Lung (tissue), 12 donors: ENCODE measurements around the gene ITPR1. TPM values are rescaled to one million over a fixed set of nuclear protein-coding genes. Genes with fewer than 3 reads are reported as not detected.

ENCODE experiments used
- ATAC-seq: fragments of 200-7000 bp; cut with Tn5 transposase; one replicate; pipeline ENCODE4 v1.9.1; 2020; ENCODE audit warnings: moderate number of reproducible peaks; ENCODE audit not compliant: insufficient read depth, low FRiP score
- DNase-seq, 3 donors: peaks; one replicate each; pipeline ENCODE4 v3.0.0-alpha.2; 2013 to 2017
- H3K27ac ChIP-seq, 2 donors: one replicate each; pipeline ENCODE4 v1.5.1; 2013; ENCODE audit warnings: mild to moderate bottlenecking in 2 of 2, moderate library complexity in 2 of 2, control low read depth in 1 of 2, inconsistent platforms in 1 of 2, low read depth in 1 of 2, low read length in 1 of 2
- H3K27me3 ChIP-seq, 3 donors: one replicate each; pipeline ENCODE4 v1.5.1; 2013; ENCODE audit warnings: low read length in 2 of 3; ENCODE audit not compliant: control insufficient read depth in 3 of 3, insufficient read depth in 3 of 3
- H3K36me3 ChIP-seq, 4 donors: one replicate each; pipeline ENCODE4 v1.5.1; 2013; ENCODE audit warnings: low read length in 4 of 4, mild to moderate bottlenecking in 1 of 4, moderate library complexity in 1 of 4; ENCODE audit not compliant: control insufficient read depth in 4 of 4, insufficient read depth in 4 of 4
- H3K4me1 ChIP-seq, 5 donors: one replicate each; pipeline ENCODE4 v1.5.1; 2013; ENCODE audit warnings: low read length in 5 of 5, mild to moderate bottlenecking in 2 of 5, moderate library complexity in 1 of 5; ENCODE audit not compliant: control insufficient read depth in 5 of 5, insufficient read depth in 5 of 5
- H3K4me3 ChIP-seq: one replicate; pipeline ENCODE4 v1.5.1; 2013; ENCODE audit warnings: mild to moderate bottlenecking, control low read depth, moderate library complexity
- H3K9ac ChIP-seq, 2 donors: one replicate each; pipeline ENCODE4 v1.5.1; 2013; ENCODE audit warnings: low read length in 2 of 2, control low read depth in 1 of 2; ENCODE audit not compliant: insufficient read depth in 1 of 2
- H3K9me3 ChIP-seq, 4 donors: one replicate each; pipeline ENCODE4 v1.5.1; 2013; ENCODE audit warnings: low read length in 3 of 4, mild to moderate bottlenecking in 1 of 4, moderate library complexity in 1 of 4; ENCODE audit not compliant: control insufficient read depth in 4 of 4, insufficient read depth in 3 of 4
- CTCF ChIP-seq: IDR thresholded peaks from 2 replicates; pipeline ENCODE4 v1.5.1; 2012; ENCODE audit warnings: mild to moderate bottlenecking; ENCODE audit errors: control extremely low read depth, extremely low read depth
- WGBS, 2 donors: extraction: QIAGEN DNeasy Blood & Tissue Kit; methylation state at CpG; one replicate each; pipeline ENCODE4 v1.1.7; 2013; 5-methylcytosine and 5-hydroxymethylcytosine counted together
- polyA plus RNA-seq, 2 donors: library from polyadenylated mRNA; stranded (reverse); fragments of 200-250 nt; gene quantifications; one replicate each; pipeline ENCODE4 v1.2.1, GENCODE V29; 2013
- total RNA-seq, 2 donors: library from RNA; depleted of rRNA in 1 of 2; stranded (reverse); fragments of >200 nt in 1 of 2; gene quantifications; one replicate each; pipeline ENCODE4 v1.2.1, GENCODE V29; 2014 to 2021
- donor health status: control.
- donor health status: control.
- donor health status: Bipolar disorder and iron deficiency.
- donor health status: healthy.
- donor health status: DM: yes; HTN: yes; CAD: no.

ITPR1 gene
- total and polyA plus RNA-seq, 4 donors = 12.4 to 152 (median 44.1) TPM

DNA sequence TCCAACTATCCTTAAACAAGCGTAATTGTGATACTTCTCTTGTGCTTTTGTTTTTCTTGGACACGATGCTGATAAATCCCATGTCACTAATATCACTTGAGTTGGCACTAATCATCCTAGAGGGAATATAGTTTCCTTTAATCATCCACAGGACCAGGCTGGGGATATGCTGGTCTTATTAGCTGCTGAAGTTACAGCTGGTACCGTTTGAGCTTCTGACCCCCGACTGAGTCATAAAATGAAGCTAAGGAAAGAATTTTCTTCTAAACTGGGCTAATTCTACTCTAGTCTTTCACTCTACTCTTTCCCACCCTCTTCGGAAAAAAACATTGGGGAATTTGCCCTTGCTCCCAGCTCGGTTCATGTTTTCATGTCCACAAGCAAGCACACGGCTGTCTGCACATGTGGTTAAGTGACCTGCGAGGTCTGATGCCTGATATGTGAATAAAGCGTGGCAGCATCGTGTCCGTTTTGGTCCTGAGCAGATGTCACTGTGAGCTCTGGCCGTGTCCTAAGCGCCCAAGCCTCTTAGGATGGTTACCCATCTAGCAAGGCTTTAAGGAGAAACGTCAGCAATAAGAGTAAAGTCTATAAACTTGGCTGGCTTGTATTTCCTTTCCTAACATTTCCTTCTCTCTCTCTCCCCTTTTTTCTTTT lies 223.7 kb downstream of the ITPR1 start:
- no peak overlapping the region for H3K27ac ChIP-seq
- ATAC-seq = no peak
- DNase-seq = no peak
- H3K9ac ChIP-seq = no peak overlapping the region
- peaks cover 0 to 16% (median 4%) of the 10 kb centered on the region in 4 donors for H3K36me3 ChIP-seq
- H3K27me3 ChIP-seq = no peaks in the 10 kb centered on the region
- WGBS, 2 donors = 87 to 91% methylated on average over 14 of the region's 14 CpGs
- TF ChIP-seq CTCF = no peak
- H3K4me3 ChIP-seq = no peak overlapping the region
- H3K9me3 ChIP-seq = no peaks in the 10 kb centered on the region
- peaks cover 0 to 7% (median 2%) of the 10 kb centered on the region in 5 donors for H3K4me1 ChIP-seq

DNA sequence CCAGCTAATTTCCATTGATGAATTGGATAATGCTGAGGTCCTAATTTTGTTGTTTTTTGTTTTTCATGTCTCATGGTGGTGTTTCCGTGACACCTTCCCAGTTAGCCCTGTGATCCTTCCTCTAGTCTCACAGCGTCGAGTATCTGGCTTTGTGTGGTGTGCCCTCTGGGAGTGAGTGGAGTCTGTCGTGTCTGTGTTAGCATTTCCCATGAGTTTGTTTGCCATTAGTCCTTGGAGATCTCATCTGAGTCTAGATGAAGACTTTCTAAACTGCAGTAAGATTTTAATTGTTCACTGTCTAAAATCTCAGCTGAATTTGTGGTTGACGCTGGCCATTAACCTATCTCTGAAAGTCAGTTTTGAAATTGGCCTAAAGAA lies 224.2 kb downstream of the ITPR1 start:
- no peak for TF ChIP-seq CTCF
- DNase-seq = no peak
- H3K27ac ChIP-seq = no peak overlapping the region
- no peak overlapping the region for H3K9ac ChIP-seq
- H3K36me3 ChIP-seq = peaks cover 0 to 14% (median 3%) of the 10 kb centered on the region in 4 donors
- no peaks in the 10 kb centered on the region for H3K9me3 ChIP-seq
- H3K4me1 ChIP-seq = peaks cover 0 to 7% (median 2%) of the 10 kb centered on the region in 5 donors
- no peaks in the 10 kb centered on the region for H3K27me3 ChIP-seq
- 85 to 90% methylated on average over 5 of the region's 5 CpGs for WGBS, 2 donors
- no peak for ATAC-seq
- no peak overlapping the region for H3K4me3 ChIP-seq

DNA sequence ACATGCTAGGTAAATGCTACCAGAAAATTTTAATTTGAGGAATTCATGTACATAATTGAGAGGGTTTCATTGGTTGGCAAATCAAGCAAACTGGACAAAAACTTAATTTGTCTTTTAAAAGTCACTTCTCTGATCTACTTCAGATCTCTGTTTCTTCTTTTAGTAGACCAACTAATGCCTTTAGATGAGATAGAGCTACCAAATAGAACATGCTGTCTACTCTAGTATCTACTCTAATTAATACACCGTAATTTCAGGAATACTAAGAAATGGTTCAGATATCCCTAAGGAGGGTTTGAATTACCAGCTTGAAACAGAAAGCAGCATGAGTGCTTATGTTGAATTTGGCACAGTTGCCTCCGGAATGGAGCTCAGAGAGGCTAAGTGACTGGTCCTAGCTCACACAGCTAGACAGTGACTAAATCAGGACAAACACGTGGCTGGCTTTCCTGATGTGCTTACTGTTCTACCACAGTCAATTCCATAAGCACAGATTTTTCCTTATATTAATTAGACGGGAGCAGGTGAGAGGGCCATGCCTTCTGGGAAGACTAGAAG lies 225.1 kb downstream of the ITPR1 start:
- Histone ChIP-seq H3K9ac (no peak overlapping the region), H3K36me3 (peaks cover 0 to 9% (median 2%) of the 10 kb centered on the region in 4 donors), H3K27ac (no peak overlapping the region), H3K9me3 (no peaks in the 10 kb centered on the region), H3K4me1 (peaks cover 0 to 7% (median 2%) of the 10 kb centered on the region in 5 donors), H3K27me3 (no peaks in the 10 kb centered on the region), H3K4me3 (no peak overlapping the region)
- TF ChIP-seq CTCF = no peak
- ATAC-seq = no peak
- no peak for DNase-seq
- WGBS, 2 donors = 75 to 83% methylated on average over 4 of the region's 4 CpGs
